Kidney (tissue), 14 donors: ENCODE measurements around the gene ZBTB21. TPM values are rescaled to one million over a fixed set of nuclear protein-coding genes. Genes with fewer than 3 reads are reported as not detected.

Experiments
- DNase-seq, 5 donors: peaks; one replicate each; pipeline ENCODE4 v3.0.0-alpha.2; 2013 to 2020
- FAIRE-seq: peaks from 2 replicates; lab custom pipeline; 2012; peaks lifted over from hg19 to GRCh38; lab: Jason Lieb, UNC
- H3K27ac ChIP-seq, 2 donors: one replicate each; pipeline ENCODE4 v1.7.0; 2013; ENCODE audit warnings: low read depth in 2 of 2, low read length in 2 of 2, inconsistent platforms in 1 of 2
- H3K27me3 ChIP-seq: one replicate; pipeline ENCODE4 v1.7.1; 2013; ENCODE audit warnings: low read length, inconsistent platforms; ENCODE audit not compliant: control insufficient read depth, insufficient read depth
- H3K36me3 ChIP-seq, 3 donors: one replicate each; pipeline versions ENCODE4 v1.7.0 to v1.7.1; 2013; ENCODE audit warnings: low read length in 3 of 3, control low read depth in 1 of 3, inconsistent platforms in 1 of 3; ENCODE audit not compliant: insufficient read depth in 3 of 3, control insufficient read depth in 2 of 3
- H3K4me1 ChIP-seq, 3 donors: one replicate each; pipeline versions ENCODE4 v1.7.0 to v1.7.1; 2013; ENCODE audit warnings: low read length in 3 of 3, inconsistent platforms in 1 of 3, low read depth in 1 of 3; ENCODE audit not compliant: control insufficient read depth in 2 of 3, insufficient read depth in 2 of 3
- H3K4me3 ChIP-seq, 3 donors: one replicate each; pipeline versions ENCODE4 v1.7.0 to v1.8.1; 2013; ENCODE audit warnings: low read length in 3 of 3, control low read depth in 1 of 3, inconsistent platforms in 1 of 3
- H3K9ac ChIP-seq, 3 donors: one replicate each; pipeline versions ENCODE4 v1.7.0 to v1.7.1; 2013; ENCODE audit warnings: low read length in 3 of 3, control low read depth in 1 of 3, inconsistent platforms in 1 of 3
- H3K9me3 ChIP-seq, 3 donors: one replicate each; pipeline versions ENCODE4 v1.7.0 to v1.7.1; 2013; ENCODE audit warnings: low read length in 3 of 3, control low read depth in 1 of 3, inconsistent platforms in 1 of 3; ENCODE audit not compliant: control insufficient read depth in 2 of 3, insufficient read depth in 1 of 3
- CTCF ChIP-seq: IDR thresholded peaks from 3 replicates; pipeline ENCODE4 v1.5.1; 2012; ENCODE audit warnings: mild to moderate bottlenecking, moderate library complexity, borderline replicate concordance; ENCODE audit not compliant: insufficient read depth; ENCODE audit errors: extremely low read depth
- intact Hi-C: fragments of 100-400 bp; cut with DNase I; formaldehyde crosslinking; loops from one replicate; pipeline ENCODE4 v1.11.1; 2022
- polyA plus RNA-seq: library from polyadenylated mRNA; stranded (reverse); fragments of 350-450 nt; fragmentation: Illumina TruSeq; extraction: RNeasy Lipid Tissue Mini Kit (QIAGEN cat#74804); gene quantifications from one replicate; pipeline ENCODE4 v1.2.3, GENCODE V29; 2014; ENCODE audit warnings: low read depth, low replicate concordance; ENCODE audit not compliant: insufficient read depth
- total RNA-seq: library from RNA; stranded (reverse); fragmentation: NEBNext Ultra II Directional; extraction: Animal tissue kit (Norgen Biotek cat#: 25700); gene quantifications from one replicate; pipeline ENCODE4 v1.2.1, GENCODE V29; 2021
- donor health status: control.
- donor health status: control.
- donor health status: control.
- donor health status: control.
- donor health status: control.
- donor health status: DM: yes; HTN: yes; CAD: no.
- donor health status: Normal renal cell carcinoma (clear cell type).

ZBTB21 gene
- total and polyA plus RNA-seq, 2 donors from 2014 or later = 2.3 to 16.0 TPM

DNA sequence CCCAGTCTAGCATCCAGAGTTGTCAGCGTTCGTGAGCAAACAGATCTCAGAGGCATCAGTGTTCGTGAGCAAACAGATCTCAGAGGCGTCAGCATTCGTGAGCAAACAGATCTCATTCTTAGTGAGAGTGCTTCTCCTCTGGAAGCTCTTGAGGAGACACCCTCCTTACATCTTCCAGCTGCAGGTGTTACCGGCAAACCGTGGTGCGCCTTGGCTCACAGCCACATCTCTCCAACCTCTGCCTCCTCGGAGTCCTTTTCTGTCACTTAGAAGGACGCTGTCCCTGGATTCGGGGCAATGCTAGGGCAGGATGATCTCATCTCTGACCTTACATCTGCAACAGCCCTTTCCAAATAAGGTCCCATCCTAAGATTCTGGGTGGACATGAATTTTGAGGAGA, 46.3 kb upstream of the ZBTB21 start:
- no peak overlapping the region for H3K4me3 ChIP-seq
- no peak for TF ChIP-seq CTCF
- no peak overlapping the region for H3K27ac ChIP-seq
- H3K36me3 ChIP-seq = no peaks in the 10 kb centered on the region
- no peak overlapping the region for H3K9ac ChIP-seq
- FAIRE-seq = no peak
- peaks cover 0 to 9% (median 0%) of the 10 kb centered on the region in 3 donors for H3K4me1 ChIP-seq
- no peaks in the 10 kb centered on the region for H3K27me3 ChIP-seq
- H3K9me3 ChIP-seq = no peaks in the 10 kb centered on the region
- intact Hi-C loops = no loop called here
- DNase-seq = peak in 1 of 5 donors; percentile 49

- no peaks in the 10 kb centered on the region for H3K9me3 ChIP-seq
- H3K36me3 ChIP-seq = no peaks in the 10 kb centered on the region
- DNase-seq (peak in 1 of 5 donors; percentile 24), FAIRE-seq (no peak)
- intact Hi-C loops = no loop called here
- H3K4me1 ChIP-seq = peaks cover 0 to 9% (median 0%) of the 10 kb centered on the region in 3 donors
- no peaks in the 10 kb centered on the region for H3K27me3 ChIP-seq
- TF ChIP-seq CTCF = no peak
- H3K9ac ChIP-seq = no peak overlapping the region
- no peak overlapping the region for H3K27ac ChIP-seq
- no peak overlapping the region for H3K4me3 ChIP-seq
These were observed 45.3 kb upstream of the ZBTB21 start for GRCh38 chr21:42055425-42055824.

GRCh38 chr21:42051788-42052187, 41.6 kb upstream of the ZBTB21 start:
- FAIRE-seq (no peak), DNase-seq (peak in 1 of 5 donors; percentile 4)
- H3K27me3 ChIP-seq = no peaks in the 10 kb centered on the region
- no peaks in the 10 kb centered on the region for H3K36me3 ChIP-seq
- no peak overlapping the region for H3K9ac ChIP-seq
- no peaks in the 10 kb centered on the region for H3K9me3 ChIP-seq
- no peak overlapping the region for H3K4me3 ChIP-seq
- no peak overlapping the region for H3K27ac ChIP-seq
- no peak for TF ChIP-seq CTCF
- intact Hi-C loops = no loop called here
- no peaks in the 10 kb centered on the region for H3K4me1 ChIP-seq
